Parathyroid adenoma (tissue), 2 donors: ENCODE data around the gene SBF2.

Experiments
- H2AFZ ChIP-seq: fragments of 300-600 bp; sonication (generic); one replicate; pipeline ENCODE4 v1.7.0; 2017; ENCODE audit warnings: antibody characterized with exemption, mild to moderate bottlenecking
- H3K27ac ChIP-seq: fragments of 300-600 bp; sonication (generic); one replicate; pipeline ENCODE4 v1.7.0; 2017
- H3K27me3 ChIP-seq: fragments of 300-600 bp; sonication (generic); one replicate; pipeline ENCODE4 v1.7.0; 2017; ENCODE audit warnings: low read length; ENCODE audit not compliant: control insufficient read depth, insufficient read depth
- H3K36me3 ChIP-seq: fragments of 300-600 bp; sonication (generic); one replicate; pipeline ENCODE4 v1.7.0; 2017; ENCODE audit warnings: low read length; ENCODE audit not compliant: control insufficient read depth, insufficient read depth
- H3K4me1 ChIP-seq: fragments of 300-600 bp; sonication (generic); one replicate; pipeline ENCODE4 v1.7.0; 2017; ENCODE audit warnings: control low read depth
- H3K4me2 ChIP-seq: fragments of 300-600 bp; sonication (generic); one replicate; pipeline ENCODE4 v1.7.0; 2017; ENCODE audit warnings: low read length
- H3K4me3 ChIP-seq: fragments of 300-600 bp; sonication (generic); one replicate; pipeline ENCODE4 v1.7.0; 2017; ENCODE audit warnings: low read depth, low read length
- H3K79me2 ChIP-seq: fragments of 300-600 bp; sonication (generic); one replicate; pipeline ENCODE4 v1.7.0; 2017; ENCODE audit warnings: control low read depth
- H3K9ac ChIP-seq: fragments of 300-600 bp; sonication (generic); one replicate; pipeline ENCODE4 v1.7.0; 2017; ENCODE audit warnings: mild to moderate bottlenecking
- H3K9me3 ChIP-seq: fragments of 300-600 bp; sonication (generic); one replicate; pipeline ENCODE4 v1.7.0; 2017; ENCODE audit warnings: low read length; ENCODE audit not compliant: control insufficient read depth
- CTCF ChIP-seq: fragments of 300-600 bp; sonication (generic); IDR thresholded peaks from one replicate; pipeline ENCODE4 v1.7.0; 2017; ENCODE audit warnings: antibody characterized with exemption, mild to moderate bottlenecking
- donor health status: primary hyperparathyroidism.

Gene SBF2

GRCh38 chr11:10051868-10052586 lies 242.0 kb downstream of the SBF2 start:
- Histone ChIP-seq H3K9me3 (no peaks in the 10 kb centered on the region), H3K4me3 (no peak overlapping the region), H3K79me2 (no peaks in the 10 kb centered on the region), H3K4me2 (no peak overlapping the region), H3K27me3 (no peaks in the 10 kb centered on the region), H3K27ac (no peak overlapping the region), H3K9ac (no peak overlapping the region), H2AFZ (no peak overlapping the region), H3K36me3 (no peaks in the 10 kb centered on the region), H3K4me1 (no peaks in the 10 kb centered on the region)
- TF ChIP-seq CTCF: no peak

GRCh38 chr11:10050561-10050960 lies 243.5 kb downstream of the SBF2 start:
- Histone ChIP-seq H3K4me3 (no peak overlapping the region), H3K27ac (no peak overlapping the region), H3K36me3 (no peaks in the 10 kb centered on the region), H3K4me1 (no peaks in the 10 kb centered on the region), H3K4me2 (no peak overlapping the region), H3K9me3 (no peaks in the 10 kb centered on the region), H3K79me2 (no peaks in the 10 kb centered on the region), H3K27me3 (no peaks in the 10 kb centered on the region), H2AFZ (no peak overlapping the region), H3K9ac (no peak overlapping the region)
- TF ChIP-seq CTCF: no peak

GRCh38 chr11:10049756-10050155 lies 244.3 kb downstream of the SBF2 start:
- no peaks in the 10 kb centered on the region for H3K4me1 ChIP-seq
- no peak overlapping the region for H2AFZ ChIP-seq
- H3K79me2 ChIP-seq: peaks cover 2% of the 10 kb centered on the region
- no peak overlapping the region for H3K27ac ChIP-seq
- no peaks in the 10 kb centered on the region for H3K36me3 ChIP-seq
- TF ChIP-seq CTCF: no peak
- no peaks in the 10 kb centered on the region for H3K27me3 ChIP-seq
- no peak overlapping the region for H3K9ac ChIP-seq
- no peak overlapping the region for H3K4me3 ChIP-seq
- no peaks in the 10 kb centered on the region for H3K9me3 ChIP-seq
- H3K4me2 ChIP-seq: no peak overlapping the region

GRCh38 chr11:10048350-10048749 lies 245.7 kb downstream of the SBF2 start:
- Histone ChIP-seq H3K4me3 (no peak overlapping the region), H3K9me3 (no peaks in the 10 kb centered on the region), H3K79me2 (peaks cover 2% of the 10 kb centered on the region), H3K4me2 (no peak overlapping the region), H3K9ac (no peak overlapping the region), H3K4me1 (no peaks in the 10 kb centered on the region), H3K27ac (no peak overlapping the region), H3K27me3 (no peaks in the 10 kb centered on the region), H2AFZ (no peak overlapping the region), H3K36me3 (no peaks in the 10 kb centered on the region)
- TF ChIP-seq CTCF: no peak

GRCh38 chr11:10044618-10045017 lies 249.4 kb downstream of the SBF2 start:
- Histone ChIP-seq H3K79me2 (peaks cover 2% of the 10 kb centered on the region), H3K9me3 (no peaks in the 10 kb centered on the region), H3K9ac (no peak overlapping the region), H3K4me3 (no peak overlapping the region), H3K27me3 (no peaks in the 10 kb centered on the region), H3K27ac (no peak overlapping the region), H3K4me1 (no peaks in the 10 kb centered on the region), H2AFZ (no peak overlapping the region), H3K36me3 (no peaks in the 10 kb centered on the region), H3K4me2 (no peak overlapping the region)
- no peak for TF ChIP-seq CTCF
